HUES64 (cell line): ENCODE data around the gene YLPM1.

Source experiments
- H3K27ac ChIP-seq: 2 replicates; pipeline ENCODE4 v1.7.0; 2013; ENCODE audit warnings: low read depth, low read length, inconsistent platforms
- H3K27me3 ChIP-seq: 2 replicates; pipeline ENCODE4 v1.6.1; 2013; ENCODE audit warnings: mild to moderate bottlenecking, low read length; ENCODE audit not compliant: insufficient read depth
- H3K36me3 ChIP-seq: 2 replicates; pipeline ENCODE4 v1.6.1; 2013; ENCODE audit warnings: mild to moderate bottlenecking, low read length; ENCODE audit not compliant: insufficient read depth
- H3K4me1 ChIP-seq: 2 replicates; pipeline ENCODE4 v1.6.1; 2013; ENCODE audit warnings: mild to moderate bottlenecking, low read length, moderate library complexity; ENCODE audit not compliant: insufficient read depth
- H3K4me3 ChIP-seq: 2 replicates; pipeline ENCODE4 v1.5.1; 2013; ENCODE audit warnings: mild to moderate bottlenecking, low read length, moderate library complexity
- H3K9ac ChIP-seq: 2 replicates; pipeline ENCODE4 v1.6.1; 2013; ENCODE audit warnings: mild to moderate bottlenecking, low read depth, low read length
- H3K9me3 ChIP-seq: 2 replicates; pipeline ENCODE4 v1.6.1; 2013; ENCODE audit warnings: low read depth, low read length; ENCODE audit not compliant: insufficient read depth
- WGBS: fragments of 150-250, 120-280 bp; methylation state at CpG from one replicate; pipeline ENCODE4 v1.1.7; 2013; ENCODE audit warnings: missing lambda C conversion rate; 5-methylcytosine and 5-hydroxymethylcytosine counted together

YLPM1 gene

GRCh38 chr14:74841230-74842207 lies 78.4 kb downstream of the YLPM1 start:
- H3K27ac ChIP-seq, result no peak overlapping the region

GRCh38 chr14:74843653-74844052 lies 80.5 kb downstream of the YLPM1 start:
- Histone ChIP-seq H3K27me3 (no peaks in the 10 kb centered on the region), H3K4me3 (no peak overlapping the region), H3K4me1 (no peaks in the 10 kb centered on the region), H3K9ac (no peak overlapping the region), H3K27ac (no peak overlapping the region), H3K9me3 (no peaks in the 10 kb centered on the region), H3K36me3 (peaks cover 9% of the 10 kb centered on the region)

More at GRCh38 chr14:74841230-74842207, 78.4 kb downstream of the YLPM1 start:
- WGBS, result 97% methylated on average over 4 of the region's 4 CpGs
- no peak overlapping the region for H3K4me3 ChIP-seq
- no peaks in the 10 kb centered on the region for H3K27me3 ChIP-seq
- H3K9ac ChIP-seq, result no peak overlapping the region
- H3K9me3 ChIP-seq, result no peaks in the 10 kb centered on the region
- no peaks in the 10 kb centered on the region for H3K4me1 ChIP-seq
- peaks cover 23% of the 10 kb centered on the region for H3K36me3 ChIP-seq

GRCh38 chr14:74846168-74846567 lies 83.1 kb downstream of the YLPM1 start:
- no peaks in the 10 kb centered on the region for H3K27me3 ChIP-seq
- H3K27ac ChIP-seq, result no peak overlapping the region
- 94% methylated on average over 3 of the region's 3 CpGs for WGBS
- H3K9ac ChIP-seq, result no peak overlapping the region
- no peaks in the 10 kb centered on the region for H3K4me1 ChIP-seq
- H3K36me3 ChIP-seq, result 0 out of 2 replicates have a peak, but pooled peaks cover under 1% of the 10 kb centered on the region
- H3K4me3 ChIP-seq, result no peak overlapping the region
- no peaks in the 10 kb centered on the region for H3K9me3 ChIP-seq

- H3K27me3 ChIP-seq, result no peaks in the 10 kb centered on the region
- no peaks in the 10 kb centered on the region for H3K9me3 ChIP-seq
- H3K4me1 ChIP-seq, result no peaks in the 10 kb centered on the region
- no peaks in the 10 kb centered on the region for H3K36me3 ChIP-seq
- H3K27ac ChIP-seq, result no peak overlapping the region
- H3K4me3 ChIP-seq, result no peak overlapping the region
- no peak overlapping the region for H3K9ac ChIP-seq
- 91% methylated on average over 1 of the region's 1 CpG for WGBS
These were observed 84.0 kb downstream of the YLPM1 start for GRCh38 chr14:74846968-74847665.

- no peak overlapping the region for H3K27ac ChIP-seq
- no peaks in the 10 kb centered on the region for H3K4me1 ChIP-seq
- no peak overlapping the region for H3K9ac ChIP-seq
- WGBS, result 86% methylated on average over 2 of the region's 2 CpGs
- H3K36me3 ChIP-seq, result no peaks in the 10 kb centered on the region
- no peaks in the 10 kb centered on the region for H3K27me3 ChIP-seq
- no peak overlapping the region for H3K4me3 ChIP-seq
- H3K9me3 ChIP-seq, result no peaks in the 10 kb centered on the region
These were observed 85.7 kb downstream of the YLPM1 start for GRCh38 chr14:74848768-74849167.

- Histone ChIP-seq H3K27ac (no peak overlapping the region), H3K4me1 (no peaks in the 10 kb centered on the region), H3K27me3 (no peaks in the 10 kb centered on the region), H3K4me3 (no peak overlapping the region), H3K9me3 (no peaks in the 10 kb centered on the region), H3K9ac (no peak overlapping the region), H3K36me3 (no peaks in the 10 kb centered on the region)
- 72% methylated on average over 1 of the region's 2 CpGs for WGBS
These were observed 89.9 kb downstream of the YLPM1 start for GRCh38 chr14:74852922-74853530.

GRCh38 chr14:74853581-74853980 lies 90.5 kb downstream of the YLPM1 start:
- Histone ChIP-seq H3K4me1 (no peaks in the 10 kb centered on the region), H3K36me3 (no peaks in the 10 kb centered on the region), H3K9me3 (no peaks in the 10 kb centered on the region), H3K27me3 (no peaks in the 10 kb centered on the region), H3K27ac (no peak overlapping the region), H3K4me3 (no peak overlapping the region), H3K9ac (no peak overlapping the region)
- 84% methylated on average over 3 of the region's 4 CpGs for WGBS

- no peak overlapping the region for H3K4me3 ChIP-seq
- H3K27ac ChIP-seq, result no peak overlapping the region
- no peak overlapping the region for H3K9ac ChIP-seq
- H3K36me3 ChIP-seq, result no peaks in the 10 kb centered on the region
- no peaks in the 10 kb centered on the region for H3K9me3 ChIP-seq
- H3K27me3 ChIP-seq, result no peaks in the 10 kb centered on the region
- 86% methylated on average over 7 of the region's 7 CpGs for WGBS
- no peaks in the 10 kb centered on the region for H3K4me1 ChIP-seq
These were observed 91.9 kb downstream of the YLPM1 start for GRCh38 chr14:74855021-74855420.

- WGBS, result 72% methylated on average over 4 of the region's 4 CpGs
- Histone ChIP-seq H3K4me1 (no peaks in the 10 kb centered on the region), H3K4me3 (no peak overlapping the region), H3K27ac (no peak overlapping the region), H3K9me3 (no peaks in the 10 kb centered on the region), H3K9ac (no peak overlapping the region), H3K36me3 (no peaks in the 10 kb centered on the region), H3K27me3 (no peaks in the 10 kb centered on the region)
These were observed 92.8 kb downstream of the YLPM1 start for GRCh38 chr14:74855945-74856344.

GRCh38 chr14:74856366-74856765 lies 93.2 kb downstream of the YLPM1 start:
- Histone ChIP-seq H3K9ac (no peak overlapping the region), H3K27ac (no peak overlapping the region), H3K4me1 (peaks cover 2% of the 10 kb centered on the region; the same call in 1 of the 2 replicates), H3K27me3 (no peaks in the 10 kb centered on the region), H3K36me3 (no peaks in the 10 kb centered on the region), H3K4me3 (no peak overlapping the region), H3K9me3 (no peaks in the 10 kb centered on the region)
- 91% methylated on average over 1 of the region's 1 CpG for WGBS

- no peaks in the 10 kb centered on the region for H3K27me3 ChIP-seq
- 86% methylated on average over 1 of the region's 1 CpG for WGBS
- H3K9ac ChIP-seq, result no peak overlapping the region
- H3K27ac ChIP-seq, result no peak overlapping the region
- H3K9me3 ChIP-seq, result no peaks in the 10 kb centered on the region
- H3K36me3 ChIP-seq, result no peaks in the 10 kb centered on the region
- no peak overlapping the region for H3K4me3 ChIP-seq
- H3K4me1 ChIP-seq, result peaks cover 2% of the 10 kb centered on the region; the same call in 1 of the 2 replicates
These were observed 94.9 kb downstream of the YLPM1 start for GRCh38 chr14:74858022-74858421.
